ENCODE measurements around the gene DLG5. TPM values are rescaled to one million over a fixed set of nuclear protein-coding genes. Genes with fewer than 3 reads are reported as not detected.

DLG5 gene
- polyA plus RNA-seq, 1 of the 3 experiments (the other 2 are of a cell fraction), result 31.3 TPM

DNA sequence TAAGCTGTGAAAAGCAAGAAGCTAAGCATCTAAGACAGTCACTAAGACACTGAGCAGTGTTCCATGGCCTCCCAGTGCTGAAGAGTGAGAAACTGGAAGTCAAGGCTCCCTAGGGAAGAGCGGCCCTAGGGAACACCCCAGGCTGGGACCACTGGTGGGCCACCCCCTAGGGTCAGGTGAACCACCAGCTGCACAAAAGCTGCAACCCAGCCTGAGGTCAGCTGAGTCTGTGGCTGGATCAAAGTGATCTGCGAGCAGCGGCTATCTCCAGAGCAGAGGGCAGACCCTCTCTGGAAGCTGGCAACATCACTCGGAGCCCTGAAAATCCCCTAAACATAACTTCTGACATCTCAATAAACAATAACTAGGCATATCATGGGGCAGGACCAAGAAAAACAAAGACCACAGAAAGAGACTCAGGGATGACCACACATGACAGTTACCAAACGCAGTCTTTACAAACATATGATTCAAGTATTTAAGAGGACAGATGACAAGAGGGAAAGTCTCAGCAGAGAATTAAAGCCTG lies 125.8 kb downstream of the DLG5 start (continued):
- TF ChIP-seq MAX (IDR thresholded peaks at IDR 0.05; ENCODE audit: low read depth), result no peak
- TF ChIP-seq YY1 (IDR thresholded peaks at IDR 0.05; ENCODE audit: low read depth), result no peak
- TF ChIP-seq SIN3A (IDR thresholded peaks at IDR 0.05; ENCODE audit: borderline replicate concordance, low read depth, low read length), result no peak
- TF ChIP-seq RFX5 (IDR thresholded peaks at IDR 0.05; ENCODE audit: low read length), result no peak
- TF ChIP-seq EP300 (IDR thresholded peaks at IDR 0.05; ENCODE audit: borderline replicate concordance in 1 of 2, low read depth in 1 of 2, low read length in 1 of 2), result no peak
- no peak for TF ChIP-seq ZBTB33 (IDR thresholded peaks at IDR 0.05; ENCODE audit: borderline replicate concordance, low read depth)
- TF ChIP-seq TCF12 (IDR thresholded peaks at IDR 0.05), result no peak
- no peak for TF ChIP-seq RXRA (IDR thresholded peaks at IDR 0.05; ENCODE audit: borderline replicate concordance, low read depth)
- TF ChIP-seq IRF3 (IDR thresholded peaks at IDR 0.05; ENCODE audit: low read depth, low read length), result no peak
- no peak for TF ChIP-seq FOXJ3 (CRISPR knock-in tag; IDR thresholded peaks at IDR 0.05)

DNA sequence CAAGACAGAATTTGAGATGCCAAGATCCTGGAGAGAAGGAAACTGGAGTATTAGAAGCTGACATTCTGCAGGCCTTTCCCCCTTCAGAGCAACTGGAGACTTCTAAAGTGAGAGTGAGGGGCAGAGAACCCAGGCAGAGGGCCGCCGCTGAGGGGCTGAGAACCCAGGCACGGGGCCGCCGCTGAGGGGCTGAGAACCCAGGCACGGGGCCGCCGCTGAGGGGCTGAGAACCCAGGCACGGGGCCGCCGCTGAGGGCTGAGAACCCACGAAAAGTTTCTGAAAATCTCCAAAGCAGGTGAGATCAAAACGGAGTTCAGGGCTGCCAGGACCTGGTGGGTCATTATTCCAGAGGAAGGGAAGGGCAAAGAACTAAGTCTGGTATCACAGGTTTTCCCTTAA lies 126.2 kb downstream of the DLG5 start:
- Histone ChIP-seq H3F3A (replicated peaks; ENCODE audit: insufficient read depth) (peaks cover 13% of the 10 kb centered on the region), H2AFZ (ENCODE audit: low read depth) (no peak overlapping the region), H3K4me1 (ENCODE audit: control insufficient read depth in 1 of 2, insufficient read depth in 2 of 2, low read depth in 1 of 2, low read length in 1 of 2) (peaks cover 0 to 4% of the 10 kb centered on the region in 2 experiments; a peak in 1 of 4 replicates), H3K36me3 (replicated peaks in 1 of 2; ENCODE audit: control insufficient read depth in 1 of 2, insufficient read depth in 2 of 2, low read length in 1 of 2) (peaks cover 30 to 63% of the 10 kb centered on the region in 2 experiments), H3K9me3 (no peaks in the 10 kb centered on the region), H3K4me2 (no peak overlapping the region), H3K27me3 (ENCODE audit: insufficient read depth) (no peaks in the 10 kb centered on the region), H3K9me2 (no peaks in the 10 kb centered on the region), H3K79me2 (ENCODE audit: insufficient read depth) (no peaks in the 10 kb centered on the region), H3K27ac (ENCODE audit: low read depth in 2 of 2, low read length in 1 of 2) (no peak overlapping the region), H3K9ac (no peak overlapping the region), H4K20me1 (ENCODE audit: insufficient read depth) (no peaks in the 10 kb centered on the region), H3K4me3 (ENCODE audit: low read depth in 2 of 2, low read length in 1 of 2) (no peak overlapping the region)
- no peak for TF ChIP-seq GATA2 (CRISPR knock-in tag; IDR thresholded peaks at IDR 0.05)
- no peak for TF ChIP-seq ELF1 (IDR thresholded peaks at IDR 0.05)
- no peak for TF ChIP-seq MAX (IDR thresholded peaks at IDR 0.05; ENCODE audit: low read depth)
- no peak for TF ChIP-seq EP300 (IDR thresholded peaks at IDR 0.05; ENCODE audit: borderline replicate concordance in 1 of 2, low read depth in 1 of 2, low read length in 1 of 2)
- TF ChIP-seq, protein P1, sequence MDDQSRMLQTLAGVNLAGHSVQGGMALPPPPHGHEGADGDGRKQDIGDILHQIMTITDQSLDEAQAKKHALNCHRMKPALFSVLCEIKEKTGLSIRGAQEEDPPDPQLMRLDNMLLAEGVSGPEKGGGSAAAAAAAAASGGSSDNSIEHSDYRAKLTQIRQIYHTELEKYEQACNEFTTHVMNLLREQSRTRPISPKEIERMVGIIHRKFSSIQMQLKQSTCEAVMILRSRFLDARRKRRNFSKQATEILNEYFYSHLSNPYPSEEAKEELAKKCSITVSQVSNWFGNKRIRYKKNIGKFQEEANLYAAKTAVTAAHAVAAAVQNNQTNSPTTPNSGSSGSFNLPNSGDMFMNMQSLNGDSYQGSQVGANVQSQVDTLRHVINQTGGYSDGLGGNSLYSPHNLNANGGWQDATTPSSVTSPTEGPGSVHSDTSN (IDR thresholded peaks at IDR 0.05), result no peak
- no peak for TF ChIP-seq RXRA (IDR thresholded peaks at IDR 0.05; ENCODE audit: borderline replicate concordance, low read depth)
- TF ChIP-seq IRF3 (IDR thresholded peaks at IDR 0.05; ENCODE audit: low read depth, low read length), result no peak
- TF ChIP-seq GABPA (IDR thresholded peaks at IDR 0.05; ENCODE audit: low read depth), result no peak
- TF ChIP-seq NRF1 (IDR thresholded peaks at IDR 0.05; ENCODE audit: low read depth, low read length), result no peak
- no peak for TF ChIP-seq FOXJ3 (CRISPR knock-in tag; IDR thresholded peaks at IDR 0.05)
- no peak for TF ChIP-seq SMC3 (IDR thresholded peaks at IDR 0.05; ENCODE audit: low read depth, low read length)
- no peak for TF ChIP-seq FOXM1 (IDR thresholded peaks at IDR 0.05; ENCODE audit: low read depth)
- no peak for TF ChIP-seq TCF12 (IDR thresholded peaks at IDR 0.05)
- TF ChIP-seq, protein P2, sequence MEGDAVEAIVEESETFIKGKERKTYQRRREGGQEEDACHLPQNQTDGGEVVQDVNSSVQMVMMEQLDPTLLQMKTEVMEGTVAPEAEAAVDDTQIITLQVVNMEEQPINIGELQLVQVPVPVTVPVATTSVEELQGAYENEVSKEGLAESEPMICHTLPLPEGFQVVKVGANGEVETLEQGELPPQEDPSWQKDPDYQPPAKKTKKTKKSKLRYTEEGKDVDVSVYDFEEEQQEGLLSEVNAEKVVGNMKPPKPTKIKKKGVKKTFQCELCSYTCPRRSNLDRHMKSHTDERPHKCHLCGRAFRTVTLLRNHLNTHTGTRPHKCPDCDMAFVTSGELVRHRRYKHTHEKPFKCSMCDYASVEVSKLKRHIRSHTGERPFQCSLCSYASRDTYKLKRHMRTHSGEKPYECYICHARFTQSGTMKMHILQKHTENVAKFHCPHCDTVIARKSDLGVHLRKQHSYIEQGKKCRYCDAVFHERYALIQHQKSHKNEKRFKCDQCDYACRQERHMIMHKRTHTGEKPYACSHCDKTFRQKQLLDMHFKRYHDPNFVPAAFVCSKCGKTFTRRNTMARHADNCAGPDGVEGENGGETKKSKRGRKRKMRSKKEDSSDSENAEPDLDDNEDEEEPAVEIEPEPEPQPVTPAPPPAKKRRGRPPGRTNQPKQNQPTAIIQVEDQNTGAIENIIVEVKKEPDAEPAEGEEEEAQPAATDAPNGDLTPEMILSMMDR (IDR thresholded peaks at IDR 0.05), result no peak
- CTCF ChIA-PET, result interaction anchor here (1.0 kb wide), 1 partner anchor 44 kb away, joined by 3 read pairs; no protein-coding TSS in a partner anchor
- POLR2A ChIA-PET, result no interaction called here
- 89% methylated on average over 8 of the region's 13 CpGs for WGBS (ENCODE audit: low lambda C conversion rate)
- no peak for DNase-seq
